Left forelimb (tissue), 1 donor: ENCODE results near the gene LDLRAD4.
A peak's percentile ranks its signal among the peaks of the same experiment; 100 is the strongest.

Experiments
- DNase-seq: peaks from one replicate; pipeline ENCODE4 v3.0.0-alpha.2; 2018; ENCODE audit warnings: low spot score

LDLRAD4 gene

DNA sequence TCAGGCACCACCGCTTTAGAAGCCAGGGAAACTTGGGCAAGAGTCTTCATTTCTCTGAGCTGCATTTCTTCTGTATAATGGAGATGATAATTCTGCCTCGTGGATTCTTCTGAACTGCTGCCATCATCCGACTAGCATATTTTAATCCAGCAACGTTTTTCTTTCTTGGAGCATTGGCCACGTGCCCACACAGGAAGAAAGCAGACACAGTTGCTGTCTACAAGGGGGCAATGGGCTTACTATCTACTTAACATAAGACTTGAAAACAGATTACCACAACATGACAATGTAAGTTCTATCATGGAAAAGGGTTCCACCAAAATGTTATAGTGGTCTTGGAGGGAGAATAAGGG is 331.3 kb downstream of the LDLRAD4 start:
- no peak for DNase-seq

DNA sequence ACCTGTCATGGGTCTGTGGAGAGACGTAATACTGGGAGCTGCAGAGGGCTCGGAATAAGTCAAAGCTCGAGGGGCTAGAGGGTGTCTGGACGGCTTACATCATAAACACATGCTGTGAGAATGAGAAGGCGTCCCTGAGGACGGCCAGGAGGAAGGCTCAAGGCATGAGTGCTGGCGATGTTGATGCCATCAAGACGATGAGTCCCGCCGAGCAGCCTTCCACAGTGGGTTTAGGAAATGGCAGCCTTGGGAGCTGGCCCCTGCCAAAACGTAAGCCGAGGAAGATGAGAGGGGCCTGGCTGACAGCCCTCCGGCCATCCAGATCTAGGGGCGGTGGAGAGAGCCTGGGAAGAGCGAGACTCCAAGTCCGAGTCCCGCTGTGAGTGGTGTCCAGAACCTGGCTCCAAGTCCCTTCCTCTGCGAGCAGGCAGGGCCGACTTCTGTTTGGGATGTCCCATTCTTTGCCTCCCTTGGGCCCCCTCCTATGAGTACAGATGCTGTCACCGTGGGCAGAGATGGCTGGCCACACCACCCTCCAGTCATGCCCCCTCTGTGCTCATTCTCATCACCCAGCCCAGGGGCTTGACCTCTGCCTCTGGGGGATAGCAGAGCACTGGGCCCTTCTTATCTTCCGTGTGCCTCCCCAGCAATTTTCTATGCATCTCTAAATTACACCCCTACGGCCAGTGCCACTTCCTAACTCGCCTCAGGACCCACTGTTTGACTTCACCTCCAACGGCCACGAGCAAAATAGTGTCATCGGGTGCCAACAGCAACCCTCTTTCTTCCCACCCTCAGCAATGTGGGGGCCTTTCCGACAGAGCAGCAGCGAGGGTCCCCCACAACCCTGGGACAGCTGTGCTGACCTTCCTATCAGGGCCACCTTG is 332.1 kb downstream of the LDLRAD4 start:
- DNase-seq: no peak

DNA sequence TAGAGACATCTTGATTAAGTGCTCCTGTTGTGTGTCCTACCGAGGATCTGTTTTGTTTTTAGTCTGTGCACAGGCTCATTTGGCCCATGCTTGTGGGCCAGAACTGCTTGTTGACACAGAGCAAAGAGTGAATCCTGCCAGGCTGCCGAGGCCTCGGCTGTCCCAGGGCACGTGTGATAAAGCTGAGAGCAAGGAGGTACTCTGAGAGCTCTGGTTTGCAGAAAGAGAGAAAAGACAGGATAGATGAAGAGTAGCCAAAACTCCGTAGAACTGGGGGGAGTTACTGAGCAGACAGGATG is 332.7 kb downstream of the LDLRAD4 start:
- no peak for DNase-seq

DNA sequence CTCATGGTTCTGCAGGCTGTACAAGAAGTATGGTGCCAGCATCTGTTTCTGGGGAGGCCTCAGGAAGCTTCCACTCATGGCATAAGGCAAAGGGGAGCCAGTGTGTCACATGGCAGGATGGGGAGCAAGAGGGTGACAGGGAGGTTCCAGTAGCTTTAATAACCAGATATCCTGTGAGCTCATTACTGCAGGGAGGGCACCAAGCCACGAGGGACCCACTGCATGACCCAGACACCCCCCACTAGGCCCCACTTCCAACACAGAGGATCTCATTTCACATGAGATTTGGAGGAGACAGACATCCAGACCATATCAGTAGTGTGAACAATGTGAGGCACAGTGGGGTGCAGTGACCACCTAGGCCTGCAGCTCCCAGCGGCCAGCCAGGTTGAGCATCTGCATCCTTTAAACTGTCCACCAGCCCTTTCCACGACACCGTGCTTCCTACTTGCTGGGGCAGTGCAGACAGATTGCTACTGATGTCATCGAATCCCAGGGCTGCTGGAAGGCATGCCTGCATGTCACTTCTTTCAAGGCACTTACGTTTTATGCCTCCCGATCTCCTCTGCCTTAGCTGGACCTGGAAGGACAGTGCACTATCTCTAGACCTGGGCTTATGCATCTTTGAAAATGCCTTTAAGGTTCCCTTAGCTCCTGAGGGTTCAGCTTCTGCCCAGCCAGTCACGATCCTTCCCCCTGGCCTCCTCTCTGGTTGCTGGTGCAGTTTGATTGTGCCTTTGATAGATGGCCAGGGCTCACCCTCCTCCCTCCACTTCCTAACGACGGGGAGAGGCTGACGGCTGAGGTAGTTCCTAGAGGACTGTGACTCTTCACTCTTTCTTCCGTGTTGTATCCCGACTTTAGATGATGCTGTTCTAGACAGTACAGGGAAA is 333.5 kb downstream of the LDLRAD4 start:
- DNase-seq: no peak

DNA sequence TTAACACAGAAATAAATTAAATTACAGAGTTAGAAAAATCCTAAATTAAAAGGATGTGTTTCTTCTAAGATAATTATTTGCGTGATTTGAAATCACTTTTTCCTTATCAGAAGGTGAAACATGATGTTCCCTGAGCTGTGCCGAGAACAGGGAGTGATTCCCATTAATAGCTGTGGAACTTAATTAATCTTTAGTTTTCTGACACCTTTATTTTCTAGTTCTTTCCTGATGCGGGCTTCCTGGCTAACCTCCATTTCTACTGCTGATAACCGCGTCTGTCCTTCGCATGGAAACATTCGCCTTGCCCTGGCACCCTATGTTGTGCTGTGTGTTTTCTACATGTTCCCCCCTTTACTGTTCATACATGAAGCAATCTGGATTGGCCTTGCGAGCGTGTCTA is 334.9 kb downstream of the LDLRAD4 start:
- no peak for DNase-seq

DNA sequence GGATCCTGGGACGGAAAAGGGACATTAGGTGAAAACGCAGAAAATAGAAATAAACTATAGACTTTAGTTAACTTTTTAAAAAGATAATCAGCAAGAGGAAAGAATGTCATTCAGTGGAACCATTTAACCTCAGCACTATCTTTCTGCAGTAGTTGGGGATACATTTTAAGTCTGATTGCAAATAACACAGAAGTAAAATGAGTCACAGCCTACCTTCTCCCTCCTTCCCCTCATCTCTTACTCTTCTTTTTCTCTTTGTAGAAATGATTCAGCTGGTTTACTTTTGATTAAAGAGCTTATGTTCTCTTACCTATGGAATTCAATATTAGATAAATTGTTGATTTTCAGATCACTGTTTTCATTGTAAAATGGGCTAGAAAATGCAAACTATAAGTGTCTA is 336.6 kb downstream of the LDLRAD4 start:
- DNase-seq: no peak

DNA sequence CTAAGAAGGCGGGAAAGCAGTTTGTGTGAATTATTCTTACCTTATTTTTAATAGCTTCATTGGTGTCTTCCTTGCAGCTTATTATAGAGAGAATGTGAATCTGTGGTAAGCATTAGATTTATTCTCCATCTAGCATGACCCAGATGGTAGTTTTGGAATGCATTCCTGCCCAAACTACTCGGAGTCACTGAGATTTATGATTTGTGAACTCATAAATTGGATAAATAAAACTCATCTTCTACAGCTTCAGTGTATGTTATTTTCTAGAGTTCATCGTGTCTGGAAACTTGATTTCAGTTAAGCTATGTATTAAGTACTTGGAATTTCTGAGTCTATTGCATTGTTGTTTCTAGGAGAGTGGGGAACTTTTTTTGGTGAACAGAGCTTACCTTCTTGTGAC is 337.3 kb downstream of the LDLRAD4 start:
- DNase-seq: no peak

DNA sequence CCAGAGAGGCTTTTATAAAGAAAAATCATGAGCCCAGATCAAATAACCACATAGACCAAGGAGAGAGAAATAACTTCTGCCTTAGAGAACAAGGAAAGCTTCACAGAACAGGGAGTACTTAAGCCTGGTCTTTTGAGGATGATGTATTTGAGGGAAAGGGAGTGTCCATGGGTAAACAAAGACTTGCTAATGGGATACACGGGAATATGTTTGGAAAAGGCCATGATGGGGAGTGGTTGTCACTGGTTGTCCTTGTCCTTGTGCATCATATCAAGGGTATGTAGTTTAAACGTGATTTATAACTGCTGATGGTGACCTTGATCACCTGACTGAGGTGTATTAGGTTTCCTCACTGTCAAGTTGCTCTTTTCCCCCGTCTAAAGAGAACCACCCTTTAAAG is 337.9 kb downstream of the LDLRAD4 start:
- DNase-seq: no peak

DNA sequence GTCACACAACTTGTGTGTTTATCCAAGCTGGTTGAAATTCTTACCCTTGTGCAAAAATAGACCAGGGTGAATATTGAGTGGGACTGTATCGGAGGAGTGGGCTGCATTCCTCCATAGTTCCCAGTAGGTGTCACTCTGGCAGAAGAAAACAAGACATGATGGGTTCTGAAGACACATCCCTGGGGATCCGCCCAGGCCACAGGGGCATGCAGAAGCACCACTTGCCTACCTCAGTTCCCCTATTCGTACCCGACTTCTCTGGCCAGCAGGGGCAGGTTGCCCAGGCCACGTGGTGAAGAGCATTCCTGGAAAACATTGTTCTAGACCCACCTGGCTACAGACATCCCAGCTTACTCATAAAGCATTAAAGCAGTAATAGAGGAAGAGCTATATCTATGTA is 339.6 kb downstream of the LDLRAD4 start:
- no peak for DNase-seq

DNA sequence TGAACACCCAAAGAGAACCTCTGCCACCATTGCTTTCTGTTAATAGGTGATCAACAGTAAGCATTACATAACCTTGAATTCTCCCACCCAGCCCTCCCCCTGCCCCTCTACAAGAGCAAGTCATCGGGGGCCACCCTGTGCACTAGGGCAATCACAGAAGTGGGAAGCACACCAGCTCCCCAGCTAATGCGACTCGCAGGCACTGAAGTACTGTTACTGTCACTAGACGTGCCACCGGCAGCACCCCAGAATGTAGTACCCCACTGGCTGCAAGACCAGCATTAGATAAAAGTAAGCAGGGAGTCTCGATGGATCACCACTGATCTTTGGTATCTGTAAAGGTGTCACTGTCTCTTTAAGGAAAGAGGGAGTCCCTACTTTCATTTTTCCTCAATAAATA is 340.2 kb downstream of the LDLRAD4 start:
- DNase-seq: no peak

DNA sequence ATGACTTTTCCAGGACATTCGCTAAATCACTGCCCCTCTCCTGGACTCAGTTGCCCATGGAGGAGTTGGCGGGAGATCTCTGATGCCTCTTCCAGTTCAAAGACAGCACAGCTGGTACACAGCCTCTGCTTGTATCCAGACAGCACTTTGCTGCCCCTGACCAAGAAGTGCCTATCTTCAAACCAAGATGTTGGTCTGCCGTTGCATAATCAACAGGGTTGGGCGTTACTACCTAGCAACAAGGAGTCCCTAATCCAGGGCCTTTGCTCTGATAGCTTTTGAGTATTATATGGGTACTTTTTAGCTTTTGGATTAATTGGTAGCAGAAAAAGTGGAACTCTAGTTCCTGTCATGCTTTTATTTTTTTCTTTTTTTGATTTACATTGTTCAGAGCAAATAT is 341.2 kb downstream of the LDLRAD4 start:
- DNase-seq: no peak

DNA sequence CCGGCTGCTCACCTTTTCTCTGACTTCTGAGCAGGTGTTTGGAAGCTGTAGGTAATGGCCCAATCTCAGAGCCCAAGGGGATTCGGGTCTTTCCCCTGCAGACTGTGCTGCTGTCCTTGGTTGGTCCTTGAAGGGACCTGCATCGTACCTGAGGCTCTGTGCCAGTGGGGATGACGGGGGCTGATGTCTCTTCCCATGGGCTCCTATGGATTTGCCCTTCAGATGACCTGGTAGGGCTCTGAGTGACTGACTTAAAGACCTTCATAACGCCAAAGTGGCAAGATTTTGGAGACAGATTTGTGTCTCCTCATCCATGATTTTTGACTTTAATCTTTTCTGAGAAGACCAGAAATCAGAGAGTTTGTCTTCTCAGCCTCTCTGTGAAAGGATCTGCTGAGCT is 341.7 kb downstream of the LDLRAD4 start:
- DNase-seq: no peak

DNA sequence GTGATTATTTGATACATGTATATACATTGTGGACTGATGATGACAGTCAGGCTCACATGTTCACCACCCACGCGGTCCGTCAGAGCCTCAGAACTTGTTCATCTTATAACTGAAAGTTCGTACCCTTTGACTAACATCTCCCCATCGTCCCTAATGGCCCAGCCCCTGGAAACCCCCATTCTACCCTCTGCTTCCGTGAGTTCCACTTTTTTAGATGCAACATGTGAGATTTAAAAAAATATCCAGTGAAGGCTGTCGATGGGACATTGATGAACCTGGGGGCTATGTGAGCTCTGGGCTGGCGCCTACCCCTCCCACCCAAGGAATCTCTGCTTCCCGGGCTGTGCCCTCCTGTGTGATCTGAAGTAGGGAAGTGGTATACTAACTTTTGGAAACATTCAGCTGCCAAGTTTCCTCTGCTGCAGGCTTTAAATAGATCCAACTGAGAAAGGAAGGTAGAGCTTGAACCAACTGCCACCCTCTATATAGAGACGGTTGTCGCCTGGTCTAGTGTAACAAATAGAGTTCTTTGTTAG is 344.0 kb downstream of the LDLRAD4 start:
- DNase-seq: no peak

DNA sequence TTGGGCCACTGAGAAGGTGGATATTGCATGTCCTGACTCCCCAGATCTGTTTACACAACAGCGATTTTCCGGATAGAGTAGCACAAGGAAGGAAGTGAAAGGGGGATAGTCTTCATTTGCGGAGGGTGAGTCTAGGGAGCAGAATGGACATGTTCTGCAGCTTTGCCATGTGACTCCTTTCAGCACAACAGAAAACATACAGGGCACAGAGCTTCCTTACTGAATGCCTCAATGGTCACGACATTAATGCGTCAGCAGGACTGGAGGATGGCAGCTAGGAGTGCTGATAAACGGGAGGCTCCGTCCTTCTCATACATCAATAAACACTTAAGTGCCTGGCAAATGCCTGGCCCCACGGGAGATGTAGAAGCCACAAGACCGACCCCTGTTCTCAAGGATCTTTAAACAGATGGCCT is 344.8 kb downstream of the LDLRAD4 start:
- DNase-seq: no peak

DNA sequence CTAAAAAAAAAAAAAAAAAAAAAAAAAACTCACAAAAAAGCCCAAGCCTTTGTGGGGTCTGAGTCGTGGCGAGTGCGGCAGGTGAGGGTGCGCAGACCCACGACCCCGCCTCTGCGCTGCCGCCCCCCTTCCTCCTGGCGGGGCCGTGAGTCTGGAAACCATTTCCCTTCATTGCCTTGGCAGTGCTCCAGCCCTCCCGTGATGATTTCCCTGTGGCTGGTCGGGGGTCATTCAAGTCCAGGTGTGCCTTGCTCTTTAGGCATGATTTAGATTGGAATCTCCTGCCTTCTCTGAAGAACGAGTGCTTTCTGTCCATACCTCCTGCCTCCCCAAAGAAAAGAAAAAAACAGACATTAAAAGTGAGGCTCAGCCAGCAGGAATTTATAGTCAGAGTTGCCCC is 346.0 kb downstream of the LDLRAD4 start:
- no peak for DNase-seq

DNA sequence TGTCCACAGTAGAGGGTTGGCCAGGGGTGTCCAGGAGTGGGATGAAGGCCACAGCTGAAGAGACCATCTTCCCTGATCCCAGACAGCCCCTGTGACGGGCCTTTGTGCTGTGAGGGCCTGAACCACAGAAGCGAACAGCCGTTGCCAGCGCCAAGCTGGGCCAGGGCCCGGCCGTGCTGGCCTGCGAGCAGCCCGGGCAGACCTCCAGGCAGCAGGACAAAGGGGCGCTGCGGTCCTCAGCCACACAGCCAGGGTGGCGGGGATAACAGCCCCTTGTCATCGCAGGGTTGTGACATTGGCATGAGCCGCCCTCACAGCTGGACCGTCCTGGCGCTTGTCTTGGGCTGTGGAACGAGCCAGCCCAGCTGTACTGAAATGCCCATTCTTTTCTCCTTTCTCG is 346.7 kb downstream of the LDLRAD4 start:
- no peak for DNase-seq

DNA sequence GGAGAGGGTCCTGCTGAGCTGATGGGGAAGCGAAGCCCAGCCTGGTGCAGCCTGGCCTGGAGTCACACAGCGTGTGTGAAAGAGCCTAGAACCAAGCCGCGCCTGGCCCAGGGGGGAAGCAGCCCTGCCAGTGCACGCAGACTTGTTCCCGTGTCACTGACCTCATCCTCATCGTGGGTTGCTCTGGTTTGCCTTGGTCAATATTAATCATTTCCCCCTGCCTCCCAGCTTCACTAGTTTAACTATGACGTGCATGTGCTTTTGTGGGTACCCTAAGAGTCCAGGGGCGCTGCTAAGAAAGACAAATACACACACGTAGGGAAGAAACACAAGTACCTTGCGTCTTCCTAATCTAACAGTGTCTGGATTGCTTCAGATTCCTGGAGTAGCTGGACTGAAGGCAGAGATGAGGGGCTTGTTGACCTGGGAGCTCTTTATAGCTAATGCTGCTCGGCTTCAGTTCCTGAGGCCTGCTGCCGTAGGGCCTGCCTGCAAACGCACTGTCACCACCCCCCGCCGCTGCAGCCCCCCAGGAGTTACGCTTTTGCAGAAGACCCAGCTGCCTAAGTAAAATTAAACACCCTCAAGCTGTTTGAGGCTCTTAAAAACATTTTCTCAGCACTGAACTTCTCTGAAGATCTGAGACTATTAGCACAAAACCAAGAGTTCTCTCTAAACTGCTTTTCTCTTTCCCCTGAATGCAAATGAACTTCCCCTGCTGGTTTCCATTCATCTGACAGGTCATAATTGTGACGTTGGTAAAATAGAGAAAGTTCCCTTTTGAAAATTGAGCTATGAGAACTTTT is 348.6 kb downstream of the LDLRAD4 start:
- DNase-seq: no peak

DNA sequence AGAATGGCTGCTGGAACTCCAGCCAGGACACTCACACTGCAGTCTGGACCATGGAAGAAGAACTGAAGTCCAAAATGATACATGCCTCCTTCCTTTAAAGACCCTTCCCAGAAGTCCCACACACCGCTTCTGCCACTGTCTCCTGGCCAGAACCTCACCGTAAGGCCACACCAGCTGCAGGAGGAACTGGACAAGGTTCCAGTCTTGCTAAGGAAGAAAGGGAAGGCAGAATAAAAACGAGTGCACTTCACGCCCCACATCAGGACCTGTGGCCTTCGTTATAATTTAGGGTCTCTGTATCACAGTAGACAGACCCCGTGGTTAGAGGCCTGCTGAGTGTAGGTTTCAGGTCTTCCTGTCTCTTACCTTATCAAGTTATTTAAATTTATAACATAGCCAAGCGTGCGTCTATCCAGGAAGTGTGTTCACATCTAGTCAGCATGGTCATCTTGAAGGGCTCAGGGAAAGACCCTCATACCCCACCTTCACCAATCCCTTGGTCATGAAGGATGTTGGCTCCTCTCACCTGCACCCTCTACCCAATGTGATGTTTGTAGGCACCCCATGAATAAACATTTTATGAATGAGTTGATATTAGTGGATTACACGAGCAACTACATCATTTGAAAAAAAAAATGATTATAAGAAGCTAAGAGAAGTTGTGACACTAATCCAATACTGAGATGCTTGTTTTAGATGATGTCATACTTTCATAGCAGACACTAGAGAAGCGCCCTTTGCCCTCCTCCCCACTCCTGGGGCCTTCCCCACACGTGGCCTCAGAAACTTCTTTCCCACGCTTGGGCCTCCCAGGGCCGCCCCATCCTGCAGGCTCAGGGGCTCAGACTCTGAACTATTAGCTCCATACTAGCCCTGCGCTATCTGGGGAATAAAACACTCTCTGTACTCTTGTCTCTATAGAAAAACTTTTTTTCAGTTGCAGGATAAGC is 350.2 kb downstream of the LDLRAD4 start:
- DNase-seq: no peak

DNA sequence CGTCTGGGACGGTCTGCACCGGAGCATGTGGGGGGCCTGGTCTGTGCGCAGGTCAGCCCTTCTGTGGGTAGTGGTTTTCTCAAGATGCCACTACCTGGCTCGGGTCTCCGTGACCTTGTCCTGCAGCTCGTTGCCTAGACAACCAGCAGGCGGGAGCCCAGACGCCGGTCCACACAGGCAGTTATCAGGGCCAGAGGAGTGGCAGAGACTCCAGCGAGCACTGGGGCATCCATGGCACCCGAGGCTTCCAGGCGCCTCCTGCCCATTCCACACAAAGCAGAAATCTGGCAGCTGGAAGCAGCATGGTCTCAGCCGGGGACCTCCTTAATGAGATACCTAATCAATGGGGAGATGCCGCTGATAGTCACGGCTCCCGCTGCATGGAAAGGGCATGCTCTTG is 351.7 kb downstream of the LDLRAD4 start:
- DNase-seq: peak; percentile 18

DNA sequence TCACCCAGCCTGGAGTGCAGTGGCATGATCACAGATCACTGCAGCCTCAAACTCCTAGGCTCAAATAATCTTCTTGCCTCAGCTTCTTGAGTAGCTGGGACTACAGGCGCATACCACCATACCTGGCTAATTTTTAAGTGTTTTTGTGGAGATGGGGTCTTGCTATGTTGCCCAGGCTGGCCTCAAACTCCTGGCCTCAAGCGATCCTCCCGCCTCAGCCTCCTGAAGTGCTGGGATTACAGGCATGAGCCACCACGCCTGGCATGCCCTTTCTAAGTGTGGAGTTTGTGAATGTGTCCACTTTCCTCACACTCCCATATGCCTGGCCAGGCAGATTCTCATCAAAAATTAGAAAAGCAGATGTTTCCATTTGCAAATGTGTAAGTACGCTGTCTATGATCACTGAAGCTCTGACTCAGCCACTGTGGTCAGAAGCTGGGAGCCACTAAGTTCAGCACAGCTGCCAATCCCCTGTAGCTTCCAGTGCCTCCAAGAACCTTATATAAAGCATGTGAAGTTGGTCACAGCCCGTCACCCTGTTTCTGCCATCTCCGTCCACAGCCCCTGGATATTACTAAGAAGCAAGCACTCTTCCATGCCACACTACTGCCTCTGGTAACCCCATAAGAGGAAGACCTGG is 352.4 kb downstream of the LDLRAD4 start:
- DNase-seq: no peak

DNA sequence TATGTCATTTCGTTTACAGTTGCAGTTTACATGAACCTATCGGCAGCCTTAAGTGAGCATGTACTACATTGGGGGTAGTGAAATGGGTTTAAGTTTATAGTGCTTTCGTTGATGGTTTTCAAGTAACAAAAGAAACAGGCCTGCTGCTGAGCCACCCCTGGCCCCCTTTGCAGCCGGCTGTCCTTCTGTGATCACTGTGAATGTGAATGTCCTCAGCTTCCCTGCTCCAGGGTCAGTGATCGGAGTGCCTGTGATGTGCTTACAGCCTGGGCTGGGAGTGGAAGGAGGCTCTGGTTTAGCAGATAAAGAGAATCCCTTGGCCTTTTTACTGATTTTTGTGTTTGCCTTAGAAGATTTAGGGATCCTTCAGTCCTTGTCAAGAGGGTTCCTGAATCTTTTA is 353.6 kb downstream of the LDLRAD4 start:
- no peak for DNase-seq
